HG02870 (cell line): ENCODE measurements around the gene RNF187.
A peak's percentile ranks its signal among the peaks of the same experiment; 100 is the strongest.
"Not testable (repeated sequence)": the region's sequence is repeated elsewhere in the genome, so short reads cannot be mapped to it uniquely, and the experiment has no call there.

Source experiments
- ATAC-seq: cut with Tn5 transposase; IDR thresholded peaks from one replicate; pipeline ENCODE4 v1.9.1; 2021; ENCODE audit warnings: mild to moderate bottlenecking, moderate library complexity; ENCODE audit not compliant: unreplicated experiment

Gene RNF187

DNA sequence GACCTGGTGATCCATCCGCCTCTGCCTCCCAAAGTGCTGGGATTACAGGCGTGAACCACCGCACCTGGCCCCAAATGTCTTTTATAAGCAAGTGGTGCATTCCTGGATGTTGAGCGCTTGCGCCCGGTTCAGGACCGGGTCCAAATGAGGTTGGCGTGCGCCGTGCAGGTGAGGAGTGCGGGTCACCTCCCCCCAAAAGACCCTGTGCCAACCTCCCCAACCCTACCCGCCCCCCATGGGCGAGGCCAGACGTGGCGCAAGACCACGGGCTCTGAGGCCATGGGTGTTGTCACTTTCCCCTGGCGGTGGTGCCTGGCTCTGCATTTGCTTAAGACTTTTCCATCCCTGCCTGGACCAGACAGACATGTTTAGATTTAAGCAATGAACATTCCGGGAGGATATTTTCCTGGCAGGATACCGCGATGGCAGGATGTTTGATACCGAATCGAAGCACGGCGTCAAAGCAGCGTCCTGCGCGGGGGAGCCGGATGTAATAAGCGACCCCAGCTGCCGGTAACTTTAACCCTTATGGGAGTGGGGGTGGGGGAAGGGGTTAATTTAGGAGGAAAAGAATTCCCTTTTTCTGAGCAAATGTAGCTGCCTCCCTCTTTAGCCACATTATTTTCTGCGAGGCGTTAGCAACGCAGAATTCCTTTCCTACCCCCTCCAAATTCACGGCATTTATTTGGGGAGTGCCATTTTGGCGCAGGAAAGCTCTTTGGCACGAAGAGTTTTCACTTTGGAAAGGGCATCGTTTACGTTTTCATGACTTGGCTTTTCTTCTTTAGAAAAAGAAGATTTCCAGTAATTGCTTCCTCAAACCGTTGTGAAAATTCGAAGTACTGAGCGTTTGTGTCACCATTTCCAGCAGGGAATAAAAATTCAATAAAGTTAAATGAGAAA, 27.8 kb upstream of the RNF187 start:
- ATAC-seq: no peak

DNA sequence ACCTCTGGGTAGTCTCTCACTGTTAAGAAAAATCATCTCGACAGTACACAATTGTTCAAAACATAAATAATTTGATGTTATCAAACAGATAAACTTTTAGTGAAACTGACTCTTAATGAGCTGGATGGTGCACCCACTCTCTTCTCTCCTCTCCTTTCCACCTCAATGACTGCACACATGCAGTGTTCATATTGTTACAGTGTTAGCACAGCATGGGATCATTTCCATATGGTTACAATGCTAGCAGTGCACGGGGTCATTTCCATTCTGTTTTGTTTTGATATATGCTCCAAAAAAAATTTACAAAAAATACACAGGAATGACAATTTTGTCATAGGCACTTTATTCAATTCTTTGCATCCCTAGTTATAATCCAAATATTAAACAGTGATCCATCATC, 26.4 kb upstream of the RNF187 start:
- no peak for ATAC-seq

DNA sequence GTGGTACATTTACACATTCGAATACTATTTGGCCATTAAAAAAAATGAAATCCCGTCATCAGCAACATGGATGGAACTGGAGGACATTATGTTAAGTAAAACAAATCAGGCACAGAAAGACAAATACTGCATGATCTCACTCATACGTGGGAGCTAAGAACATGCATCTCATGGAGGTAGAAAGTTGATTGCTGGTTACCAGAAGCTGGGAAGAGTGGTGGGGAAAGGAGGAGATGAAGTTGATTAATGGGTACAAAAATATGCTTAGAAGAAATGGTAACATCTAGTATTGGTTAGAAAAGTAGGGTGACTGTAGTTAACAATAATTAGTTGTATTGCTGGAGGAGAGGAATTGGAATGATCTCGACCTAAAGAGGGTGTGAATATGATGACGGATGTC, 24.6 kb upstream of the RNF187 start:
- ATAC-seq: no peak

DNA sequence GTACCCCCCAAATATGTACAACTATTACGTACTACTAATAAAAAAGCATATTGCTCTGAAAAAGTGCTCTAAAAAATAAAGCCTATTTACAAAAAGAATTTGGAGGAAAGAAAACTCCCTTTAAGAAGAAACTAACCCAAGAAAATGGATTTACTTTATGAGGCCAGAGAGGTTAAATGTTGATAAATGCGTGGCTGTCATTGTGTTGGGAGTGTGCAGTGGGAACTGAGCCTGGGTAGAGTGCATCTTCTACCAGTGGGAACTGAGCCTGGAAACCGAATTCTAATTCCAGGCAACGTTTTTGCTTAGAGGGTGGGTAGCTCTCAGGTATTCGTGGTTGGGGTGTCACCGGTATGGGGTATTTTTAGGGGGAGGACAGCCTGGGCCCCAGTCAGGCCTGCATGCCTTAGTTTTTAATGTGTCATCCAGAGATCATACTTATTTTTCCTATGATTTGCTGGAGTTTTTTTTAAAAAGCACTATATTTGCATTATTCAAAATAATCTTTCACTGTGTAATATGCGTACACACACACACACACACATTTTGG, 24.1 kb upstream of the RNF187 start:
- no peak for ATAC-seq

DNA sequence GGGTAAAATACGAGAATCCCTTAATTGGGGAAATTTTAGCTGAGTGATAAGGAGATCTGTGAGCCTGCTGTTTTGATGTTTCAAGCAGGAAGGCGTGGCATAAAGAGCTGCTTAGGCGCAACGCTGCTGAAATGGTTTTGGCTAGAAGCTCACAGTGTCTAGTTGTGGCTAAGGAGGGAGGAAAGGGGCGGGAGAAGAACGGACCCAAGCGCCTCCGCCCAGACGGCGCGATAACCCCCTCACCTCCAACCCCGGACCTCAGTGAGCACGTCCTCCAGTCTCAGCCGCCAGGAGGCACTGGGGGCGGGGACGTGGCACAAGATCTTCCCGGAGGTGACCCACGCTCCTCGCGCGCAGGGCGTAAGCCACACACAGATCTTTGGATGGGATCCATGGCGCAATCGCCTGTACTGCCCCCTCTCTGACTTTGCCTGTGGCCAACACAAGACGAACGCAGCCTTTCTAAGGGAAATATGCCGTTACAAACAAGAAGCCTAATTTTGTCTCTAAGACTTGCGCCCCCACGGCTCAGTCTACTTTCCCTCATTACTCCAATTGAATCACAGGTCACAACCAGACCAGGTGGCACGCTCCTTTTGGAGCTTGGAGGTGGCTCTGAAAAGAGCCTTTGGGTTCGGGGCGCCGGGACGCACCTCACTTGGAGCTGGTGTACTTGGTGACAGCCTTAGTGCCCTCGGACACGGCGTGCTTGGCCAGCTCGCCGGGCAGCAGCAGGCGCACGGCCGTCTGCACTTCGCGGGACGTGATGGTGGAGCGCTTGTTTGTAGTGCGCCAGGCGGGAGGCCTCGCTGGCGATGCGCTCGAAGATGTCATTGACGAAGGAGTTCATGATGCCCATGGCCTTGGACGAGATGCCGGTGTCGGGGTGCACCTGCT, 23.4 kb upstream of the RNF187 start:
- peak; percentile 60 for ATAC-seq

DNA sequence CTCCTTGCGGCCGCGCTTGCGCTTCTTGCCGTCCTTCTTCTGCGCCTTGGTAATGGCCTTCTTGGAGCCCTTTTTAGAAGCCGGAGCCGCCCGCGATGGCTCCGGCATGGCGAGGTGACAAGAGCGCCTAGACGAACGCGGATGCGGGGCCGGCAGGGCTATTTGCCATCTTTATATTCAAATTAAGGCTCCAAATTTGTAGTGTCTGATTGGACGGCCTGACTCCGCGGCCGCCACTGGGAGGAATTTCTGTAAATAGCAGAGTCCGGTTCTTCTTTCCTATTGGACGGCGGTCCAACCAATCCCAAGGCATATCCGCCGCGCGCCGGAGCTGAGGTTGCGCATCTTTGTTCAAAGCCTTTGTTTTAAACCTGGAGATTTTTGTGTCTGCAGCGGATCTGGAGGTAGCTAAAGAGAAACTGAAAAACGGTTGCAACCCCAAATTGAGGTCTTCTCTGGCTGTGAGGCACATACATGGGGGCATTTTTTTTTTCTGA, 22.6 kb upstream of the RNF187 start:
- peak; percentile 82 for ATAC-seq

DNA sequence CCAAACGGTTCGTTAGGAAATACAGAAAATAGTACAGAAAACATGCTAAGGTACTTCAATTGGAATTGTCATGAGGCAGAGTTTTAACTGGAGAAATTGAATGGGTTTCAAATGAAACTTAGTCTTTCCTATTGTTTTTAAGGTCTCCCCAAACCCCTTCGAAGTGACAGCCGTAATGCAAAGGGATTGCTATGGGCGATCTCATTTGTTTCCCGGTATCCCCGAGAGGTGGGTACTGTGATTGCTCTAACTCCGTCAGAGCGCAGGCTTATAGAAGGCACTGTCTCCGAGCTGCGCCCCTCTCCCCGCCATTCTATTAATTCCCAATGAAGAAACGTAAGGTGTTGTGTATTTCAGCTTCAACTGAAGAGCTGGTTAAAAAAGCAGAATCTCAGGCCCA, 22.0 kb upstream of the RNF187 start:
- no peak for ATAC-seq

DNA sequence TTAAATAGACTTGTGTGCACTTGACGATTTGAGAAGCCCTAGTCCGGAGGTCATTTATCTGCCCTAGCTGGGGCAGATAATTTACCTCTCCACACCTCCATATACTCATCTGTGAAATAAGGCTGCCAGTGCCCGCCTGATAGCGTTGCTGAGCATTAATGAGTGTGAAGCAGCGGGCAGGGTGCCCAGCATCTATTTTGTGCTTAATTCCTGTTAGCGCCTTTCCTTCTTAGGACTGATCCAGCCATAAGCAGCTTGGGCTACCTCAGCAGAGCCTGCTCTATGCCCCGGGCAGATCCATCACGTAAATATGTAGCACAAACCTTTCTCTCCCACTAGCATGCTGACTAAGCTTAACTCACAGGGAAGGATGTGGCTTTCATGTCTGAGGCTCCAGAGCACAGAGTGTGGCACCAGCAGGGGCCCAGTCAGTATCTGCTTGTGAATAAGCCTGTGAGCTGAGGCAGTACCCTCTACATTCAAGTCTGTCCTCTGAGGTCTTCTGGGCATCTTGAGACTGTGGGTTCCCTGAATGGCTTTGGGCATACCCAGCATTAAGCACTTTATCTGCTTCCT, 21.5 kb upstream of the RNF187 start:
- ATAC-seq: no peak

DNA sequence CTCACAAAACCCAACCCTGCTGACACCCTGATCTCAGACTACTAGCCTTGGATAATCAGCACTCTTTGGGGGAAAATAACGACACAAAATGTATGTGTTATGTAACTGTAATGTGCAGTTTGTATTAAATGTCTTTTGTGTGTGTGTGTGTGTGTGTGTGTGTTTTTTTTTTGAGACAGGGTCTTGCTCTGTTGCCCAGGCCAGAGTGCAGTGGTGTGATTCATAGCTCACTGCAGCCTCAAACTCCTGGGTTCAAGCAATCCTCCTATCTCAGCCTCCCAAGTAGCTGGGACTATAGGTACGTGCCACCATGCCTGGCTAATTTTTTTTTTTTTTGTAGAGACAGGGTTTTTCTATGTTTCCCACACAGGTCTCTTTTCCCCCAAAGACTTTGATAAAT, 19.0 kb upstream of the RNF187 start:
- ATAC-seq: not testable (repeated sequence)

DNA sequence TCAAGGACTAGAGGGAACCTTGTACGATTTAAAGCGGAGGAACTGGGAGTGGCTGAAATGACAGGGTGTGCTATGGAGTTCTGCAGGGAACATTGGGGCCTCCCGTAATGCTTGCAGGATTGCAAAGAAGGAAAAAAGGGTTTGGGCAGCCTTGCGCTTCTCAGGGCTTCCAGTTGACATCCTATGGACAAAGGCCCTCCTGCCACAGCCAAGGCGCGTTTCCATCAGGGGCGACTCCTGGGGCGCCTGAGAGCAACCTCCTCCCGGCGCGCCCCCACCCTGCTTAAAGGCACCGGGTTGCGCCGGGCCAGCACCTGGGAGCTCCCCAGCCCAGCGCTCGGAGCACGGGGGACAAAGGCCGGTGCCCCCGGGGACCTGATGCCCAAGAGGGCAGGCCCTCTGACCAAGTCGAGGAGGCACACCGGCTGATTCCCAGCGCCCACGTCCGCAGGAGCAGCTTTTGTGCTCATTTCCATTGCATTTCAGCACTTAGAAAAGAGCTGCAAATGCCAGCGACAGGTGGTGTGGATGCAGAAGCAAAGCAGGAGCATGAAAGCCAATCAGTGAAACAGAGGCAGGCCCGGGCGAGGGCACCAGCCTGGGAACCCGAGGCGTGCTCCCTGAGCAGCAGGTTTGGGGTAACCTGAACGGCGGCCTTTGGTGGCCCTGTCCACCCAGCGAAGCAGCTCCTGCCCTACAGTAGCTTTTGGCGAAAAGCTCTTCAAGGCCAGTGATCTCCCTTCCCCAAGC, 17.6 kb upstream of the RNF187 start:
- ATAC-seq: no peak

DNA sequence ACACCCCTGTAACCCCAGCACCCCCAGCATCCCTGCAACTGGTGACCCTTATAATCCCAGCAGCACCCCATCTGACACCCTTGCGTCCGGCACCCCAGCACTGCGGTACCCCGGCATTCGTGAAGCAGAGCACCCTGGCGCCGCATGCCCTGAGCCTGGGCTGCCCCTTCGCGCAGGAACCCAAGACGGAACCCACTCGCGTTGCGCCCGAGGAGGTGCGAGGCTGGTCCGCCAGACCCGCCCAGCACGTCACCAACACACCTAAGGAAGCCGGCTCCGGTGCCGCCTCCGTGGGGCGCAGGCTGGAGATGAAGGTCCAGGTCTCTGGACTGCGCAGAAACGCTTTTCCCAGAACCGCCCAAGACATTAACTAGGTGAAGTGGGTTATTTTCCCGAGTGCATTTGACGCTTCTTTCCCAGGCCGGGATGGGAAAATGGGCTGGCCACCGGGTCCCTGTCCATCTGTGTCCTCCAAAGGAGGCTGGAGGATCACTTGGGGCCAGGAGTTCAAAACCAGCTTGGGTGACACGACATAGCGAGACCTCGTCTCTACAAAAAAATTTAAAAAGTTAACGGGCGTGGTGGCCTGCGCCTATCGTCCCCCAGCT, 15.9 kb upstream of the RNF187 start:
- no peak for ATAC-seq

DNA sequence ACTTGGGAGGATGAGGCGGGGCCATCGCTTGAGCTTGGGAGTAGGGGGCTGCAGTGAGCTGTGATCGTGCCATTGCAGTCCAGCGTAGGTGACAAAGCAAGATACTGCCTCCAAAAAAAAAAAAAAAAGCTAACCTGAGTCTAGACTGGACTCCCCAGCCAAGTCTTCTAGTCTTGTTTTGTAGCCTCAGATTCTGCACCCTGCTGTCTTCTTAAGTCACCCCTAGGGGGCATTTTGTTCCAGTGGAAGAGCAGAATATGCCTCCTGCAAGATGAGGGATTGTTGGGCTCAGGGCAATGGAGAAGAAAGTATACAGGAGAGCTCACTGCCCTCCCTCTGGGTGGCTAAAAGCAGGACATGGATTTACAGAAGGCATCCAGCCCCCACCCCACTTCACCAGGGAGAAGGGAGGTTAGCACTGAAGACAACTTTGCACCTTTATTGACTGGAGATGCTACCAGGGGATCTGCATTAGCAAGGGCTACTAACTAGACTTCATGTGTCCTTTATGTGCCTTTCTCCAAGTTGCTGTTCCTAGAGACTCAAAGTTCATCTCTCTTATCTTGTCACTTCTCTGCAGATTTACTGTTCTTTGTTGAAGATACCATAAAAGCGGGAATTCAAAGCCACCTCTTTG, 15.3 kb upstream of the RNF187 start:
- ATAC-seq: no peak

DNA sequence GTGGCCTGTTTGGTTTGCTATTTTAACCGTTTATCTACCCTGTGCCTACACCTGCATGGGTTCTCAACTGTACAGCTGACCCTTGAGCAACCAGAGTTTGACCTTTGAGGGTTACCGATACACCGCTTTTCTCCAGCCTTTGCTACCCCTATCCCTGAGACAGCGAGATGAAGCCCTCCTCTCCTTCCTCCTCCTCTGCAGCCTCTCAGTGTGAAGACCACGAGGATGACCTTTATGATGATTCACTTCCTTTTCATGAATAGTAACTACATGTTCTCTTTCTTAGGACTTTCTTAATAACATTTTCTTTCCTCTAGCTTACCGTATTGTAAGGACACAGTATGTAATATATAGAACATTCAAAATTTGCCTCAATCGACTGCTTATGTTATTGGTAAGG, 14.5 kb upstream of the RNF187 start:
- ATAC-seq: no peak

DNA sequence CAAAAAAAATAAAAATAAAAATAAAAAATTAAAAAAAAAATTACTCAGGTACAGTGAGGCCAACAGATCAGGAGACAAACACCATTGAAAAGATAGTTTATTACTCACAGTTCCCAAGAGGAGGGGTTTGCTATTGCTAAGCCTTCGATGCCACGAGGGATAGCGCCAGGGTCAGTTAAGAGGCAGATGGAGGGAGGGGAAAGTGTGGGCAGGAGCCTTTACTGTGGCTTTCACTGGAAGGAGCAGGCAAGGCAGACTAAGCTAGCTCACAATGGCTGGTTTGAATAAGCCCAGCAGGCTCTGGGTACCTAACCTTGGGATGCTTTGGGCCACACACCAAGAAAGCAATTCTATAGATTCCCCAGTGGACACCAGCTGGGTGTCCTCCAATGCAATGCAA, 12.7 kb upstream of the RNF187 start:
- ATAC-seq: no peak

DNA sequence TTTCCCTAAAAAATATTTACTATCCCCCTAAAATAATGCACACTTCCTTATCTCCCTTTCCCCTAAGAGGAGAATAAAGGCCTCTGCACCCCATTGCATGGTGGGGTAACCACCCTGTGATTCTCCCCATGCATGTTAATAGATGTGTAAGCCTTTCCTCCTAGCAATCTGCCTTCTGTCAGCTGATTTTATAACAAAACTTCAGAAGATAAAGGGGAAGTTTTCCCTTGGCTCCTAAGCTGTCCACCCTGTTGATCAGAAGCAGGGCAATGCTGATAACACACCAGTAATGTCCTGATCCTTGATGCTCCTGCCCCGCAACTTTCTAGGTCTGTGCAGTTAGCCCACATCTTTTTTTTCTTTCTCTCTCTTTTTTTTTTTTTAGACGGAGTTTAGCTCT, 11.4 kb upstream of the RNF187 start:
- no peak for ATAC-seq

DNA sequence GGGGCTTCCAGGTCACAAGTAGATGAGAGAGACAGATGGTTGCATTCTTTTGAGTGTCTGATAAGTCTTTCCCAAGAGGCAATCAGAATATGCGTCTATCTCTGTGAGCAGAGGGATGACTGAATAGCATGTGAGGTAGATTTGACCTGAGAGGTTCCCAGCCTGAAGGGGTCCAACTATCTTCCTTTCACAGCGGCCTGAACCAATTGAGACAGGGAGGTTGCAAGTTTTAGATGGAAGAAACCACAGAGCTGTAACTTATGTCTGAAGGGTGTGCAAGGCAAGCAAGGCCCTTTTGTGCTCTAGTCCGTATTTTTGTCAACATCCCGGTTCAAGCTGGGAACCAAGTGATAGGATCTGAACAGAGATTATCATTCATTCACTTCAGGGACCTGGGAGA, 9.9 kb upstream of the RNF187 start:
- ATAC-seq: no peak

DNA sequence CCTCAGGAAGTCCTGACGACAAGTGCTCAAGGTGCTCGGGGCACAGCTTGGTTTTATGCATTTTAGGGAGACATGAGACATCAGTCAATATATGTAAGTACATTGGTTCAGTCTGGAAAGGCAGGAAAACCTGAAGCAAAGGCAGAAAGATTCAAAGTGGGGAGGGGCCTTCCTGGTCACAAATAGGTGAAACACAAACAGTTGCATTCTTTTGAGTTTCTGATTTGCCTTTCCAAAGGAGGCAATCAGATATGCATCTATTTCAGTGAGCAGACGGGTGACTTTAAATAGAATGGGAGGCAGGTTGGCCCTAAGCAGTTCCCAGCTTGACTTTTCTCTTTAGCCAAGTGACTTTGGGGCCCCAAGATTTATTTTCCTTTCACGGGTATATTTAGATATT, 8.9 kb upstream of the RNF187 start:
- ATAC-seq: no peak

DNA sequence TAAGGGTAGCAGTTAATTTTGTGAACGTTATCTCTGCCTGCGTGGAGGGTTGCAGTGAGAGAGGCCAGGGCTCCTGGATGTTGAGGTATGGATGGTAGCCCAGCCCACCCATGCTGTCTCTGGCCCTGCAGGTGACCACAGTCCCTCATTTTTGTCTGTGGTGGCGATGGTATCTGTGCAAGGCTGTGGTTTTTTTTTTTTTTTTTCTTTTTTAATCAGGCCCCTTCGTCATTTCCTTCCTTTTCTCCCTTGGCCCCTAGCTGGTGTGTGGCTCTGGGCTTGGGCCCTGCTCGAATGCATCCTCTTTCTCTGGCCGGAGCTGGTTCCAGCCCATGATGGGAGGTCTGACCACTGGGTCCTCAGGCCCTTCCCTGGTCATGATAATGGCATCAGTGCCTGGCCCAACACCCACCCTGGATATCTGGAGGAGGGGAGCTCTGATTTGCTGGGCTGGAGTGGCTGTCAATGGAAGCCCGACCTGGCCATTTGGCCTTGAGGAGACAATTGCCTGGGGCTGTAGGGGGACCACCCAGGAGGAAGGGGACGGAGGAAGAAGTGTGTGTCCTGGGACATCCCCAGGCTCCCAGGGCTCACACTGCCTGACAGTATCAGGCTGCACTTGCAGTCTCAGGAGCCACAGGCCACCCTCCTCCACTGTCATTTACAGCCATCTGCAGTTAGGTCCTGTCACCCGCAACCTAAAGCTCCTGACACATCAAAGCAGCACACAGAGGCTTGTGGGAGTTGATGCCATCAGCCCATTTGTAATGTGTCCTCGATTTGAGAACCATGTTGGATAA, 8.1 kb upstream of the RNF187 start:
- ATAC-seq: peak; percentile 55

DNA sequence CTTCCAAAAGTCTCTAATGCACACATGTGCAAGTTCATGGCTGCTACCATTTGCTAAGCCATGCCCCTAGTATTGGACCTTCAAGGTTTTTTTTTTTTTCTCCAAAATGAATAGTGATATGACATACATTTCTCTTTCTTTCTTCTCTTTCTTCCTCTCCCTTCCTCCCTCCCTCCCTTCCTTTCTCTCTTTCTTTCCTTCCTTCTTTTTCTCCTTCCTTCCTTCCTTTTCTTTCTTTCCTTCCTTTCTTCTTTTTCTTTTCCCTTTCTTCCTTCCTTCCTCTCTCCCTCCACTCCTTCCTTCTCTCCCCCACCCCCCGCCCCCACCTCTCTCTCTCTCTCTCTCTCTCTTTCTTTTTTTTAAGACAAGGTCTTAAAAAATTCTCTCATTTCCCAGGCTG, 3.4 kb upstream of the RNF187 start:
- ATAC-seq: no peak
